CD14-positive monocyte (primary cell): ENCODE measurements around the gene AHCTF1. TPM values are rescaled to one million over a fixed set of nuclear protein-coding genes. Genes with fewer than 3 reads are reported as not detected.

Experiments
- DNase-seq, 3 donors: peaks; one replicate each; pipeline ENCODE4 v3.0.0-alpha.2; 2011 to 2022
- H2AFZ ChIP-seq: 2 replicates; pipeline ENCODE4 v1.6.0; 2012; ENCODE audit warnings: mild to moderate bottlenecking, low read depth, low read length, inconsistent platforms; ENCODE audit not compliant: insufficient read depth, poor library complexity, severe bottlenecking
- H3K27ac ChIP-seq, 2 donors: 1 replicate in 1 of 2; 2 replicates in 1 of 2; pipeline ENCODE4 v1.5.1; 2012 to 2013; ENCODE audit warnings: low read length in 2 of 2, control low read depth in 1 of 2, inconsistent platforms in 1 of 2, low read depth in 1 of 2, mild to moderate bottlenecking in 1 of 2
- H3K27me3 ChIP-seq, 2 donors: one replicate each; pipeline versions ENCODE4 v1.6.0 to v1.6.1; 2011 to 2013; ENCODE audit warnings: low read length in 2 of 2; ENCODE audit not compliant: control insufficient read depth in 2 of 2, insufficient read depth in 2 of 2
- H3K36me3 ChIP-seq, 2 donors: replicated peaks in 1 of 2; 1 replicate in 1 of 2; 2 replicates in 1 of 2; pipeline versions ENCODE4 v1.5.1 to v1.6.1; 2012 to 2013; ENCODE audit warnings: low read length in 2 of 2, control low read depth in 1 of 2, inconsistent platforms in 1 of 2, mild to moderate bottlenecking in 1 of 2; ENCODE audit not compliant: insufficient read depth in 2 of 2, control insufficient read depth in 1 of 2
- H3K4me1 ChIP-seq, 2 donors: 1 replicate in 1 of 2; 2 replicates in 1 of 2; pipeline versions ENCODE4 v1.5.1 to v1.6.1; 2012 to 2013; ENCODE audit warnings: low read length in 2 of 2, control low read depth in 1 of 2, inconsistent platforms in 1 of 2, mild to moderate bottlenecking in 1 of 2, moderate library complexity in 1 of 2; ENCODE audit not compliant: insufficient read depth in 2 of 2, control insufficient read depth in 1 of 2
- H3K4me2 ChIP-seq: replicated peaks from 2 replicates; pipeline ENCODE3; 2012; ENCODE audit warnings: low read length, moderate library complexity, mild to moderate bottlenecking; ENCODE audit not compliant: poor library complexity, severe bottlenecking; ENCODE audit errors: extremely low read depth
- H3K4me3 ChIP-seq, 3 experiments: fragments of 200-600 bp in 1 of 3; sonication (generic) in 1 of 3; replicated peaks in 1 of 3; 1 replicate in 2 of 3; 2 replicates in 1 of 3; pipeline ENCODE4 v1.5.1; 2011 to 2013; ENCODE audit warnings: low read length in 3 of 3, mild to moderate bottlenecking in 3 of 3, control low read depth in 2 of 3, low read depth in 2 of 3, inconsistent platforms in 1 of 3, moderate library complexity in 1 of 3
- H3K79me2 ChIP-seq: 2 replicates; pipeline ENCODE4 v1.6.0; 2012; ENCODE audit warnings: mild to moderate bottlenecking, control low read depth, inconsistent platforms, low read length, moderate library complexity; ENCODE audit not compliant: insufficient read depth
- H3K9ac ChIP-seq: 2 replicates; pipeline ENCODE4 v1.6.0; 2017; ENCODE audit warnings: low read length, mild to moderate bottlenecking; ENCODE audit not compliant: insufficient read depth, poor library complexity, severe bottlenecking
- H3K9me3 ChIP-seq, 2 donors: replicated peaks in 1 of 2; 1 replicate in 1 of 2; 2 replicates in 1 of 2; pipeline versions ENCODE4 v1.5.1 to v1.6.1; 2012 to 2013; ENCODE audit warnings: low read length in 2 of 2, control low read depth in 1 of 2; ENCODE audit not compliant: control insufficient read depth in 1 of 2, insufficient read depth in 1 of 2
- H4K20me1 ChIP-seq: 2 replicates; pipeline ENCODE4 v1.6.0; 2012; ENCODE audit warnings: mild to moderate bottlenecking, low read length, control low read depth, moderate library complexity; ENCODE audit not compliant: insufficient read depth
- H3K27ac Mint-ChIP-seq, 7 donors: one replicate each; pipeline ENCODE4 v1.8.0; 2020; ENCODE audit warnings: mild to moderate bottlenecking in 7 of 7, mixed read lengths in 7 of 7, moderate library complexity in 6 of 7, inconsistent platforms in 2 of 7
- H3K27me3 Mint-ChIP-seq, 3 donors: one replicate each; pipeline ENCODE4 v1.8.0; 2021 to 2022; ENCODE audit warnings: low read depth in 3 of 3, mild to moderate bottlenecking in 3 of 3, mixed read lengths in 3 of 3, moderate library complexity in 3 of 3, inconsistent platforms in 1 of 3
- H3K36me3 Mint-ChIP-seq, 2 donors: one replicate each; pipeline ENCODE4 v1.8.0; 2020; ENCODE audit warnings: mixed read lengths in 2 of 2, inconsistent platforms in 1 of 2, mild to moderate bottlenecking in 1 of 2
- H3K4me1 Mint-ChIP-seq: one replicate; pipeline ENCODE4 v1.8.0; 2020; ENCODE audit warnings: mild to moderate bottlenecking, mixed read lengths
- H3K4me3 Mint-ChIP-seq, 2 donors: one replicate each; pipeline ENCODE4 v1.8.0; 2020; ENCODE audit warnings: mild to moderate bottlenecking in 2 of 2, mixed read lengths in 2 of 2, moderate library complexity in 1 of 2
- H3K9me3 Mint-ChIP-seq, 7 donors: one replicate each; pipeline ENCODE4 v1.8.0; 2020 to 2022; ENCODE audit warnings: mixed read lengths in 7 of 7, mild to moderate bottlenecking in 6 of 7, moderate library complexity in 6 of 7, inconsistent platforms in 2 of 7
- CTCF ChIP-seq: fragments of 200-600 bp; IDR thresholded peaks from one replicate; pipeline ENCODE4 v1.8.0; 2022; ENCODE audit warnings: antibody characterized with exemption, mild to moderate bottlenecking
- WGBS: methylation state at CpG from one replicate; pipeline ENCODE4 v1.1.5; 2013; ENCODE audit warnings: missing lambda C conversion rate; ENCODE audit not compliant: insufficient coverage; 5-methylcytosine and 5-hydroxymethylcytosine counted together
- intact Hi-C, 2 donors: fragments of 100-400 bp; cut with micrococcal nuclease; formaldehyde crosslinking; loops; one replicate each; pipeline versions ENCODE4 v1.15.0 to v1.15.1; 2023
- polyA plus RNA-seq, 3 donors: library from polyadenylated mRNA; depleted of rRNA in 1 of 3; unstranded in 2 of 3; stranded (reverse) in 1 of 3; fragments of 300-500 nt in 2 of 3; fragments of >200 nt in 1 of 3; fragmentation: Illumina TruSeq in 2 of 3; gene quantifications; 1 replicate in 2 of 3; 2 replicates in 1 of 3; pipeline ENCODE4 v1.2.3, GENCODE V29; 2012 to 2021

The AHCTF1 gene
- polyA plus RNA-seq, 3 donors = 2.4 to 8.8 (median 5.4) TPM

- no CpG with 5 or more reads among the region's 2 CpGs for WGBS
- H3K4me1 Mint-ChIP-seq = peaks cover 24% of the 10 kb centered on the region
Measured at GRCh38 chr1:246838118-246838456, 93.7 kb downstream of the AHCTF1 start.

GRCh38 chr1:246837418-246838117 lies 94.2 kb downstream of the AHCTF1 start:
- Histone ChIP-seq H3K9me3 (no peaks in the 10 kb centered on the region), H3K4me2 (no peak overlapping the region), H4K20me1 (no peaks in the 10 kb centered on the region), H3K27ac (no peak overlapping the region), H3K79me2 (no peaks in the 10 kb centered on the region), H3K4me3 (no peak overlapping the region), H3K36me3 (peaks cover 9 to 36% of the 10 kb centered on the region in 2 donors), H2AFZ (no peak overlapping the region), H3K4me1 (peaks cover 10 to 13% of the 10 kb centered on the region in 2 donors), H3K9ac (no peak overlapping the region), H3K27me3 (no peaks in the 10 kb centered on the region)
- no peak overlapping the region for H3K4me3 Mint-ChIP-seq
- H3K4me1 Mint-ChIP-seq = peaks cover 24% of the 10 kb centered on the region
- no peaks in the 10 kb centered on the region for H3K27me3 Mint-ChIP-seq
- DNase-seq = no peak
- peaks cover 0 to 3% (median 0%) of the 10 kb centered on the region in 7 donors for H3K9me3 Mint-ChIP-seq
- intact Hi-C loops = no loop called here
- TF ChIP-seq CTCF = no peak
- 98% methylated on average over 5 of the region's 9 CpGs for WGBS
- peaks cover 12 to 24% of the 10 kb centered on the region in 2 donors for H3K36me3 Mint-ChIP-seq
- no peak overlapping the region for H3K27ac Mint-ChIP-seq

More at GRCh38 chr1:246838118-246838456, 93.7 kb downstream of the AHCTF1 start:
- Histone ChIP-seq H3K9me3 (no peaks in the 10 kb centered on the region), H3K27ac (no peak overlapping the region), H3K79me2 (no peaks in the 10 kb centered on the region), H3K27me3 (no peaks in the 10 kb centered on the region), H3K4me2 (no peak overlapping the region), H3K9ac (no peak overlapping the region), H3K4me1 (peaks cover 10 to 13% of the 10 kb centered on the region in 2 donors), H4K20me1 (no peaks in the 10 kb centered on the region), H3K36me3 (peaks cover 11 to 41% of the 10 kb centered on the region in 2 donors), H2AFZ (no peak overlapping the region), H3K4me3 (no peak overlapping the region)
- Mint-ChIP-seq H3K4me3 (no peak overlapping the region), H3K27ac (no peak overlapping the region), H3K36me3 (peaks cover 18 to 29% of the 10 kb centered on the region in 2 donors), H3K27me3 (no peaks in the 10 kb centered on the region), H3K9me3 (peaks cover 0 to 3% (median 0%) of the 10 kb centered on the region in 7 donors)
- TF ChIP-seq CTCF = no peak
- no peak for DNase-seq
- intact Hi-C loops = no loop called here
